Measurements from ENCODE around the gene CD3E. TPM values are rescaled to one million over a fixed set of nuclear protein-coding genes. Genes with fewer than 3 reads are reported as not detected.
"Not testable (repeated sequence)": the region's sequence is repeated elsewhere in the genome, so short reads cannot be mapped to it uniquely, and the experiment has no call there.

Gene CD3E
- total and polyA plus RNA-seq, 2 donors from 2014 or later, result 2.2 to 14.3 TPM

DNA sequence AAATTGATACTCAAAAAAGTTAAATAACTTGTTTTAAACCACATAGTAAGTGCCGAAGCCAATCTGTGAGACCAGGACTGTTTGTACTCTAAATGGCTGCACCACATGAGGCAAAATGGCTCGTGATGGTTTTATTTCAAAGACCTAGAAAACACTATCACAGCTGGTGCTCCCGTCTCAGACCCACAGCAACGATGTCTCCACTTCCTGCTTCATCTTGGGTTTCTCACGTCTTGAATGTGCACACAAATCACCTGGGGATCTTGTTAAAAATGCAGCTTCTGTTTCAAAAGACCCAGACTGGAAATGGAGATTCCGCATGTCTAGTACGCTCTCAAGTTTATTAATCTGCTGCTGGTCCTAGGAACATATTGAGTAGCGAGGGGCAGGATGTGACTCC, 1.2 kb downstream of the CD3E start:
- TF ChIP-seq, protein P1, sequence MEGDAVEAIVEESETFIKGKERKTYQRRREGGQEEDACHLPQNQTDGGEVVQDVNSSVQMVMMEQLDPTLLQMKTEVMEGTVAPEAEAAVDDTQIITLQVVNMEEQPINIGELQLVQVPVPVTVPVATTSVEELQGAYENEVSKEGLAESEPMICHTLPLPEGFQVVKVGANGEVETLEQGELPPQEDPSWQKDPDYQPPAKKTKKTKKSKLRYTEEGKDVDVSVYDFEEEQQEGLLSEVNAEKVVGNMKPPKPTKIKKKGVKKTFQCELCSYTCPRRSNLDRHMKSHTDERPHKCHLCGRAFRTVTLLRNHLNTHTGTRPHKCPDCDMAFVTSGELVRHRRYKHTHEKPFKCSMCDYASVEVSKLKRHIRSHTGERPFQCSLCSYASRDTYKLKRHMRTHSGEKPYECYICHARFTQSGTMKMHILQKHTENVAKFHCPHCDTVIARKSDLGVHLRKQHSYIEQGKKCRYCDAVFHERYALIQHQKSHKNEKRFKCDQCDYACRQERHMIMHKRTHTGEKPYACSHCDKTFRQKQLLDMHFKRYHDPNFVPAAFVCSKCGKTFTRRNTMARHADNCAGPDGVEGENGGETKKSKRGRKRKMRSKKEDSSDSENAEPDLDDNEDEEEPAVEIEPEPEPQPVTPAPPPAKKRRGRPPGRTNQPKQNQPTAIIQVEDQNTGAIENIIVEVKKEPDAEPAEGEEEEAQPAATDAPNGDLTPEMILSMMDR (IDR thresholded peaks at IDR 0.05; ENCODE audit: borderline replicate concordance, extremely low read depth, insufficient read depth), result no peak
- no peak overlapping the region for H3K4me3 ChIP-seq (ENCODE audit: low read length in 3 of 3)
- FAIRE-seq, result no peak
- H3K9ac ChIP-seq (ENCODE audit: low read length in 3 of 3), result no peak overlapping the region
- peak in 2 of 5 donors; percentile 31 to 36 for DNase-seq
- H3K36me3 ChIP-seq (ENCODE audit: control insufficient read depth in 2 of 3, insufficient read depth in 3 of 3, low read length in 3 of 3), result no peaks in the 10 kb centered on the region
- no peaks in the 10 kb centered on the region for H3K27me3 ChIP-seq (ENCODE audit: control insufficient read depth, insufficient read depth, low read length)
- intact Hi-C loops (cut with DNase I), result no loop called here
- no peaks in the 10 kb centered on the region for H3K4me1 ChIP-seq (ENCODE audit: control insufficient read depth in 2 of 3, insufficient read depth in 2 of 3, low read depth in 1 of 3, low read length in 3 of 3)
- no peaks in the 10 kb centered on the region for H3K9me3 ChIP-seq (ENCODE audit: control insufficient read depth in 2 of 3, insufficient read depth in 1 of 3, low read length in 3 of 3)
- no peak overlapping the region for H3K27ac ChIP-seq (ENCODE audit: low read depth in 2 of 2, low read length in 2 of 2)

DNA sequence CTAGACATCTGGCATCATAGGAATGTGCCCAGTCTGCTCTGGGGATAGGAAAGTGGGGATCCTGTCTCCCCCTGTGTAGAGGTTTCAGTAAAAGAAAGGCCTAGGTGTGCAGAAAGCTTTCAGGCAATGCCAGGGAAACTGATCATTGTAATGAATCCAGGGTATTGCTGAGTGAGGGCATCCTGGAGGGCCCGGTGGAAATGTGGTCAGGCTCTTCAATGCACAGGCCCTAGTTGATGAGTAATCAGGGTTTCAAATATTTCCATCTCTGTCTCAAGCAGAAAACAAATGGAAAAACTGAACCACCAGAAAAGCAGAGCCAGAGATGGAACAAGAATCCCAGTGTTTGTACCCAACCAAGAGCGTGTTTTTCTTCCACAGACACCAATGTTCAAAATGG, 2.0 kb downstream of the CD3E start:
- no peaks in the 10 kb centered on the region for H3K9me3 ChIP-seq (ENCODE audit: control insufficient read depth in 2 of 3, insufficient read depth in 1 of 3, low read length in 3 of 3)
- H3K9ac ChIP-seq (ENCODE audit: low read length in 3 of 3), result no peak overlapping the region
- no peaks in the 10 kb centered on the region for H3K4me1 ChIP-seq (ENCODE audit: control insufficient read depth in 2 of 3, insufficient read depth in 2 of 3, low read depth in 1 of 3, low read length in 3 of 3)
- no peak overlapping the region for H3K4me3 ChIP-seq (ENCODE audit: low read length in 3 of 3)
- no peak overlapping the region for H3K27ac ChIP-seq (ENCODE audit: low read depth in 2 of 2, low read length in 2 of 2)
- no peaks in the 10 kb centered on the region for H3K36me3 ChIP-seq (ENCODE audit: control insufficient read depth in 2 of 3, insufficient read depth in 3 of 3, low read length in 3 of 3)
- TF ChIP-seq, protein P1 (IDR thresholded peaks at IDR 0.05; ENCODE audit: borderline replicate concordance, extremely low read depth, insufficient read depth), result no peak
- FAIRE-seq (no peak), DNase-seq (no peak)
- no peaks in the 10 kb centered on the region for H3K27me3 ChIP-seq (ENCODE audit: control insufficient read depth, insufficient read depth, low read length)
- intact Hi-C loops (cut with DNase I), result no loop called here

DNA sequence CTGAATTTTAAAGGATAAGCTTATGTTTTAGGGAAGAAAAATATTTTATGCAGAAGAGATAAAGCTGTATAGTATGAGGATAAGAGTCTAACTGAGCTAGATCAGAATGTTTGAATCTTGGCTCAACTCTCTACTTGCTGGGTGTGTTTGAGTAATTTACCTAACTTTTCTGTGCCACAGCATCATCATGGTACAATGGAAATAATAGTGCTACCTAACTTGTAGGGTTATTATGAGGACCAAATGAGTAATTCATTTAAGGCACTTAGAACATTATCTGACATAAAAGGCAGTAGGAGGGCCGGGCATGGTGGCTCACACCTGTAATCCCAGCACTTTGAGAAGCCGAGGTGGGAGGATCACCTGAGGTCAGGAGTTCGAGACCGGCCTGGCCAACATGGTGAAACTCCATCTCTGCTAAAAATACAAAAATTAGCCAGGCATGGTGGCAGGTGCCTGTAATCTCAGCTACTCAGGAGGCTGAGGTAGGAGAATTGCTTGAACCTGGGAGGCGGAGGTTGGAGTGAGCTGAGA, 4.5 kb downstream of the CD3E start:
- H3K9ac ChIP-seq (ENCODE audit: low read length in 3 of 3); FAIRE-seq; intact Hi-C loops (cut with DNase I); H3K4me3 ChIP-seq (ENCODE audit: low read length in 3 of 3); H3K36me3 ChIP-seq (ENCODE audit: control insufficient read depth in 2 of 3, insufficient read depth in 3 of 3, low read length in 3 of 3); H3K27ac ChIP-seq (ENCODE audit: low read depth in 2 of 2, low read length in 2 of 2); H3K4me1 ChIP-seq (ENCODE audit: control insufficient read depth in 2 of 3, insufficient read depth in 2 of 3, low read depth in 1 of 3, low read length in 3 of 3); DNase-seq; H3K9me3 ChIP-seq (ENCODE audit: control insufficient read depth in 2 of 3, insufficient read depth in 1 of 3, low read length in 3 of 3); H3K27me3 ChIP-seq (ENCODE audit: control insufficient read depth, insufficient read depth, low read length): not testable (repeated sequence)

DNA sequence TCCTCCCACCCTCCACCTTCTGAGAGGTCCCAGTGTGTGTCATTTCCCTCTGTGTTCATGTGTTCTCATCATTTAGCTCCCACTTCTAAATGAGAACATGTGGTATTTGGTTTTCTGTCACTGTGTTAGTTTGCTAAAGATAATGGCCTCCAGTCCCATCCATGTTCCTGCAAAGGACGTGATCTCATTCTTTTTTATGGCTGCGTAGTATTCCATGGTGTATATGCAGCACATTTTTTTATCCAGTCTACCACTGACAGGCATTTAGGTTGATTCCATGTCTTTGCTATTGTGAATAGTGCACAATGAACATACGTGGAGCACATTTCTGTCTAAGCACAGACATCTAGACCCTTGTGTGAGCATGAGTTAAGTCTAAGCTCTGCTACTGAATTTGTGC, 5.7 kb downstream of the CD3E start:
- H3K4me3 ChIP-seq (ENCODE audit: low read length in 3 of 3), result no peak overlapping the region
- FAIRE-seq, result no peak

More for the DNA sequence above, 5.7 kb downstream of the CD3E start:
- intact Hi-C loops (cut with DNase I), result no loop called here
- Histone ChIP-seq H3K9me3 (ENCODE audit: control insufficient read depth in 2 of 3, insufficient read depth in 1 of 3, low read length in 3 of 3) (no peaks in the 10 kb centered on the region), H3K36me3 (ENCODE audit: control insufficient read depth in 2 of 3, insufficient read depth in 3 of 3, low read length in 3 of 3) (no peaks in the 10 kb centered on the region), H3K27ac (ENCODE audit: low read depth in 2 of 2, low read length in 2 of 2) (no peak overlapping the region), H3K4me1 (ENCODE audit: control insufficient read depth in 2 of 3, insufficient read depth in 2 of 3, low read depth in 1 of 3, low read length in 3 of 3) (no peaks in the 10 kb centered on the region), H3K9ac (ENCODE audit: low read length in 3 of 3) (no peak overlapping the region), H3K27me3 (ENCODE audit: control insufficient read depth, insufficient read depth, low read length) (no peaks in the 10 kb centered on the region)
- TF ChIP-seq, protein P1 (IDR thresholded peaks at IDR 0.05; ENCODE audit: borderline replicate concordance, extremely low read depth, insufficient read depth), result no peak
- no peak for DNase-seq
